NCI-H187 (cell line): Measurements from ENCODE around the gene TARBP1.
"Not testable (repeated sequence)": the region's sequence is repeated elsewhere in the genome, so short reads cannot be mapped to it uniquely, and the experiment has no call there.

ENCODE experiments used
- DNase-seq, 2 experiments: peaks; one replicate each; lab custom pipeline; 2025; lab: John Stamatoyannopoulos, UW

Gene TARBP1

DNA sequence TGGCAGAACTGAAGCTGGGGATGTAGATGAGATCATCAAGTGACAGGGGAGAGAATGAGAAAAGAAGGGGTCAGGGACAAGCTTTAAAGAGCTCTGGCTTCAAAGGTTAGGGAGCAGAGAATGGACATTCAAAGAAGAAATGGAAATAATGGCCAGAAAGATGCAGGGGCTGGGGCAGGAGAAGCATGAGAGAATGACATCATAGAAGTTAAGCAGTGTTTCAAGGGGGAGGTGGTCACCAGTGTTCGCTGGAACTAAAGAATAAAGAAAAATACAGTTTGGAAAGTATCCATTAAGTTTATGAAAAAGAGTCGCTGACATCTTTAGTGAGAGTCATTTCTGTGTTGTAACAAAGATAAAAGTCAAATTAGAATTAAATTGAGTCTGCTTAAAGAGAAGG is 44.3 kb downstream of the TARBP1 start:
- DNase-seq = no peak

DNA sequence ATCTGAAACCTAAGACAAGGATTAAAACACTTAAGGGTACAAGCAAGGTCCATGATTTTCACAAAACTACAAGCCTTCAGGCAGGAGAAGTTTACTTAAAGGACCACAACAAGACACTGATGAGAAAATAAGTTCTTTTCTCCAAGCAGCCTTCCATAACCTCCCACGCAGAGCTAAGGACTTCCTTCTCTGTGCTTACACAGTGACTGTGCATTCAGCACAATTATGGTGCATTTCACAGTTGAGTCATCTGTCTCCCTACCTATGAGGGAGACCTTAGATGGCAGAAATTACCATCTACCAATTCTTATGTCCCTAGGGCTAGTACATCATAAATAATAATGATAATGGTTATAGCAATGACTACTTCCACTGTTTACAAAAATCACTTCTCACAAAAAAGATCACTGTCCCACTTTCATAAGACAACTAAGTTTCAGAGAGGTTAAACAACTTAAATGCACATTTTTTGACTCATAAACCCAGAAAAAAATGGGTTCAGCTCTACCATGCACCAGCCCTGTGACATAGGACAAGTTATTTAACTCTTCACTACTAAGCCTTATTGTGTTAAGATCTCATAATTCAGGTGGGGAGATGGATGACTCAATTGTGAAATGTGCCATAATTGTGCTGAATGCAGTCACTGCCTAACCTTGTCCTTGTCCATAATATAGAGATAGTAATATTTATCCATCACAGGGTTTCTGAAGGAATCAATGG is 45.3 kb downstream of the TARBP1 start:
- no peak for DNase-seq

- no peak for DNase-seq
Observed at GRCh38 chr1:234431255-234431654, 47.7 kb downstream of the TARBP1 start.

DNA sequence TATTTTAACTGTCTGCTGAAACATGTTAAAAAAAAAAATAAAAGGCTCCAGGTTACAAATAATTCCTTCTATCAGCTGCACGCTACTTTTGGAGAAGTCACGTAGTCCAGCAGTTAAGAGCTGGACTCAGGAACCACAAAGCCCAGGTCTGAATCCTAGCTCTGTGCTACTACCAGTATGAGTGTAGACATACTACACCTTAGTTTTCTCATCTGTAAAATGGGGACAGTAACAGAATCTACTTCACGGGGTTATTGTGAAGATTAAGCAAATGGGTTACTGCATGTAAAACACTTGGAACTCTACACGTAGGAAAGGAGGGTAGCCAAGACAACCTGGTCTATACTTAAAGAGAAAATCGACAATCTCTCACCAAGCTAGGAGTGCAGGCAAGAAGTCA is 48.3 kb downstream of the TARBP1 start:
- DNase-seq = no peak

DNA sequence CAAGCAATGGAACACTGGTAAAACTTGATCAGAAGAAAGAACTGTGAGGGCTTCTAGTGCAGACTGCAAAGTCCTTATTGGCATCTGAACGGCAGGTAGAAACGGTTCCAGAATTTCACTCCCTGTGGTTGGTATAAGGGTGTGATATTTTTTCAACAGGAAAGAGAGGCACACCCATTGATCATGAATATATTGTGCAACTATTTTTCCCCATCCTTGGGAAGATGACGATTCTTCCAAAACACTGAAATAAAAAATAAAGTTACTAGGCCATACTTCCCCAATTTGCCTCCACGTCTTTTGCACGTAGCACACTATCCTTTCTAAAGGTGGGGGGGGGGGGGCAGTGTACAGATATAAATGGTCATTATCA is 49.6 kb downstream of the TARBP1 start:
- DNase-seq = no peak

- DNase-seq = no peak
Observed at GRCh38 chr1:234427950-234428646, 50.9 kb downstream of the TARBP1 start.

- no peak for DNase-seq
Observed at GRCh38 chr1:234413990-234414389, 65.0 kb downstream of the TARBP1 start.

DNA sequence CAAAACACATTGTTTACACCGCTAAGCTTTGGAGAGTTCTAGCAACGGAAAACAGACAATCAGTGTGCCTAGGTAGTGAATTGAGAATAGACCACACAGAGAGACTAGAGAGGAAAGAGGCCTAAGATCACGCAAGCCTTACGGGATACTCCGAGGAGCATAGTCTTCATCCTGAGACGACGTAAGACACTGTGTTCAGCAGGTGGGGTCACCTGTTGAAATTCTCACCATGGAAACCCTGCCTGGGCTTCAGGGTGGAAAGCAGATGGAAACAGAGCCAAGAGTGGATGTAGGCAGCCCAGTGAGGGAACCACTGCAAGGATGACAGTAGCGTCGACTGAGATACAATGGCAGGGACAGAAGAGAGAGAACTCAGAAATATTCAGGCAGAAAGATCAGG is 65.5 kb downstream of the TARBP1 start:
- no peak for DNase-seq

GRCh38 chr1:234412830-234413229 is 66.1 kb downstream of the TARBP1 start:
- DNase-seq = no peak

DNA sequence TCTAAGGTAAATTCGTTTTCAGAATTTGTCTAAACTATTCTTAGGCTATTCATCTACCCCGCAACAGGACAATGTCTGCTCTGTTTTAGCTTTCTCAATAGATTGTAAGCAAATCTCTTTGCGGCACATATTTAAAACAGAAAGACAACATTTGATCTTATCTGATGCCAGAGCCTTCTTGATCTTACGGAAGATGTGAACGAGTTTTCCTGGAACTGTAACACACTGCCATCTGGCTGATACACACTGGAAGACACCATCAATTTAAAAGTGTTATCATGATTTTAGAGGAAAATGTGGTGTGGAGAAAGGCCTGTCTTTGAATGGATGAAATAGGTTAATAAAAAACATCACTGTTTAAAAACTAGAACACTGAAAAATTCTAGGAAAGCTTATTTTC is 69.7 kb downstream of the TARBP1 start:
- no peak for DNase-seq

DNA sequence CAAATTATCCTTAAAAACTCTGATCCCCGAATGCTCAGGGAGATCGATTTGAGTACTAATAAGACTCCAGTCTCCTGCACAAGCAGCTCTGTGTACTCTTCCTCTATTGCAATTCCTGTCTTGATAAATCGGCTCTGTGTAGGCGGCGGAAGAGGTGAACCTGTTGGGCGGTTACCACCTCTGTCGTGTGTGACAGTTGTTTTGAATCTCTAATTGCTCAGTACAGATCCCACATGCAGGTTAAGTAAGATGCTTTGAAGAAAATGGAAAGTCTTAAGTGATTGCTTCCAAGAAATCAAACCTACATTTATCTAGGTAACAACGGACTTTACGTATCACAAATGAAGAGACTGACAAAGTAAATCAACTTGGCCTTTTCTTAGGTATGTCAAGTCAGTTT is 70.2 kb downstream of the TARBP1 start:
- DNase-seq = no peak

DNA sequence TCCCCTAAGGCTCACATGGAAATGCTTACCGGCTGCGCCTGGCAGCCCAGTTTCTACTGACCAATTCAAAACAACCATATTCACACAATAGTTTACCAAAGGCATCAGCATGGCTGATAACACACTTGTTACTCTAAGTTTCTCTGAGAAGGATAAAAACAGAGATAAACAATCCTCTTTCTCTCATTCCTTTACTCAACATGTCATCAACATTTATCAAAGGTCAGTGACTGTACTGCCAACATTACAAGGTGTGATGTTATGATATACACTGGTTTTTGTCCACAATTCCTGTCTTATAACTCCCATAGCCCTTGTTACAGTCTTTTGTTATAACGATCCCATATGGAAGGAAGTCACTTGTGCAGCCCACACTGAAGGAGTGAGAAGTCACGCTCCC is 72.1 kb downstream of the TARBP1 start:
- no peak for DNase-seq

DNA sequence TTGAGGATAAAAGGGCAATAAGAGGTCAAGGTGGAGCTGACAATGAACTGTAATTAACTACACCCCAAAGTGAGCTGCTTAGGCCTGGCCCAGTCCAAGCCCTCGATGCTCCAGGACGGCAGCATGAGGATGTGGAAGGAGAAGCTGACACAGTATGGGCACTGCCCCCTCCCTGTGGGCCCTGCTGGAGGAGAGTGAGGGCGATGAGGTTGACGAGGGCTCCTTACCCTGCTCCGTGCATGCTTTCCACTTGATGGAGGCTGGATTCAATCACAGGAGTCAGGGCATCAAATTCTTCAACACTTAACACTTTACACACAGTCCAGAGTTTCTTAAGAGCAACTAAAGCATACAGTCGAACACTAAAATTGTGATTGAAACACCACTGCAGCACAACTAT is 73.3 kb downstream of the TARBP1 start:
- DNase-seq = no peak

GRCh38 chr1:234402939-234403338 is 76.0 kb downstream of the TARBP1 start:
- DNase-seq = no peak

- DNase-seq = no peak
Observed at GRCh38 chr1:234401658-234402057, 77.3 kb downstream of the TARBP1 start.

GRCh38 chr1:234400773-234401172 is 78.2 kb downstream of the TARBP1 start:
- no peak for DNase-seq

GRCh38 chr1:234399515-234399914 is 79.5 kb downstream of the TARBP1 start:
- DNase-seq = not testable (repeated sequence)

DNA sequence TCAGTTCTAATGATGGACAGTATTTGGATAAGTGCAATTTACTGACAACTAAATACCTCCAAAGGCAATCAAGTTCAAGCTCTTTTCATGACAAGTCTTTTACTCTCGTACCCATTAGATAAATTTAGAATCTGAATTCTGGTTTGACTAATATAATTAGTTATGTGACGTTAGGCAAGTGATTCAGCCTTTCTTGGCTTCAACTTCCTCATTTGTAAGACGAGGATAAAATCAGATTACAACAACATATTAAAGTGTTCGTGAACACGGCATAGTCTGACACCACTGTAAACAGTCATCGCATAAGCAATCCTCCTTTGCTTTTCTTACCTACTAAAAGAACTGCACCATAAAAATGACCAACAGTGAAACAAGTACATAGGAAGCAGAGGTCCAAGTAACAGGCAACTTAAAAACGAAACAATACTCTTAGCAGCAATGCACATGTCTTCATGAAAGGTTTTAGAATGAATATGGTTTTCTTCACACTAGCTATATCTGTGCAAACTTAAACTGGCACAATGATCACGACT is 80.1 kb downstream of the TARBP1 start:
- no peak for DNase-seq

GRCh38 chr1:234397732-234398131 is 81.2 kb downstream of the TARBP1 start:
- no peak for DNase-seq

- no peak for DNase-seq
Observed at GRCh38 chr1:234396871-234397270, 82.1 kb downstream of the TARBP1 start.

GRCh38 chr1:234396092-234396491 is 82.9 kb downstream of the TARBP1 start:
- DNase-seq = no peak

- no peak for DNase-seq
Observed at GRCh38 chr1:234395297-234395696, 83.7 kb downstream of the TARBP1 start.

- no peak for DNase-seq
Observed at GRCh38 chr1:234393190-234393589, 85.8 kb downstream of the TARBP1 start.

- DNase-seq = no peak
Observed at GRCh38 chr1:234388094-234388493, 90.9 kb downstream of the TARBP1 start.
